Mesothelial cell of epicardium (in vitro differentiated cells): ENCODE measurements around the gene SBF2. TPM values are rescaled to one million over a fixed set of nuclear protein-coding genes. Genes with fewer than 3 reads are reported as not detected.

ENCODE experiments used
- DNase-seq, 2 experiments: peaks; one replicate each; pipeline ENCODE4 v3.0.0; 2021; ENCODE audit warnings: low spot score in 2 of 2; ENCODE audit not compliant: unreplicated experiment in 2 of 2
- H3K27ac Mint-ChIP-seq: 2 replicates; pipeline ENCODE4 v1.8.0; 2021; ENCODE audit warnings: mixed read lengths
- H3K27me3 Mint-ChIP-seq: 2 replicates; pipeline ENCODE4 v1.8.0; 2021; ENCODE audit warnings: low read depth, mixed read lengths
- H3K36me3 Mint-ChIP-seq: 2 replicates; pipeline ENCODE4 v1.8.0; 2021; ENCODE audit warnings: mixed read lengths
- H3K4me1 Mint-ChIP-seq: 2 replicates; pipeline ENCODE4 v1.8.0; 2021; ENCODE audit warnings: mixed read lengths
- H3K4me3 Mint-ChIP-seq: 2 replicates; pipeline ENCODE4 v1.8.0; 2021; ENCODE audit warnings: mild to moderate bottlenecking, moderate library complexity, mixed read lengths
- H3K9me3 Mint-ChIP-seq: 2 replicates; pipeline ENCODE4 v1.8.0; 2021; ENCODE audit warnings: mixed read lengths
- CTCF ChIP-seq: fragments of 200-600 bp; sonication (generic); IDR thresholded peaks from one replicate; pipeline ENCODE4 v1.5.0; 2021; ENCODE audit warnings: antibody characterized with exemption; ENCODE audit not compliant: unreplicated experiment
- total RNA-seq: library from RNA; stranded (reverse); gene quantifications from 3 replicates; pipeline ENCODE4 v1.2.1, GENCODE V29; 2021

Gene SBF2
- total RNA-seq, 1 donor from 2014 or later = 58.4 TPM

GRCh38 chr11:9735236-9735635, 558.8 kb downstream of the SBF2 start:
- Mint-ChIP-seq H3K36me3 (peaks cover 55% of the 10 kb centered on the region), H3K27ac (no peak overlapping the region), H3K27me3 (no peaks in the 10 kb centered on the region), H3K9me3 (peaks cover 18% of the 10 kb centered on the region), H3K4me3 (no peak overlapping the region), H3K4me1 (peaks cover 21% of the 10 kb centered on the region)
- TF ChIP-seq CTCF = no peak
- DNase-seq = no peak

DNA sequence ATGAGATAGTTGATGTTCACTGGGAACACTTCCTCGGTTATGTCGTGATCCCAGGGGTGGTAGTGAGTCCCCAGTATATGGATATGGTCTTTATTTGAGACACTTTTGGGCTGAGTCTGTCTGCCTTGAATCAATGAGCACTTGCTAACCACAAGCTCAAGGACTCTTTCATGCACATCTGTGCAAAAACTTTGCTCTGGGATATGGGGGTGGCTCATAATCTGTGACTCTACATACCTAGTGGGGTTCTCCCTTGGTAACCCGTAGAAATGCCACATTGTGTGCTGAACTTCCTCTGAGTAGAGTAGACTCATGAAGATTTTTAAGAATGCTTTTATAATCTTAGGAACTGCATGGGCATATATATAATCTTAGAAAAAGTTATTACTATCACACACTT, 560.8 kb downstream of the SBF2 start:
- Mint-ChIP-seq H3K27ac (no peak overlapping the region), H3K36me3 (peaks cover 52% of the 10 kb centered on the region), H3K4me3 (no peak overlapping the region), H3K9me3 (peaks cover 18% of the 10 kb centered on the region), H3K27me3 (no peaks in the 10 kb centered on the region), H3K4me1 (peaks cover 5% of the 10 kb centered on the region)
- no peak for DNase-seq
- TF ChIP-seq CTCF = no peak

DNA sequence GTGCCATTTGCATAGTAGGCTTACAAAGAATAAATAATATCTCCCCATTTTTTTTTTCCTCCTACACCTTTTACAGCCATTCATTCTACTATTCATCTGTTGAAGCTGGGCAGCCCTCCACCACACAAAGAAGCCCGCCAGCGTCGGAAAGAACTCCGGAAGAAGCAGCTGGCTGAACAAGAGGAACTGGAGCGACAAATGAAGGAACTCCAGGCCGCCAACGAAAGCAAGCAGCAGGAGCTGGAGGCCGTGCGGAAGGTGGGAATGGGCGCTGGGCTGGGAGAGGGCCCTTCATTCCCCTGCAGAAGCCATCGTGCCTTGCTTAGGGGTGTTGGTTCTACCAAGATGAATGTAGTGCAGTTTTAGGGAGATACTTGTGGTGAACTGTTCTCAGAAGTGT, 561.6 kb downstream of the SBF2 start:
- Mint-ChIP-seq H3K9me3 (peaks cover 18% of the 10 kb centered on the region), H3K27me3 (no peaks in the 10 kb centered on the region), H3K27ac (no peak overlapping the region), H3K4me1 (no peaks in the 10 kb centered on the region), H3K36me3 (peaks cover 52% of the 10 kb centered on the region), H3K4me3 (no peak overlapping the region)
- TF ChIP-seq CTCF = no peak
- DNase-seq = no peak

- no peak overlapping the region for H3K4me3 Mint-ChIP-seq
- H3K9me3 Mint-ChIP-seq = peaks cover 11% of the 10 kb centered on the region
- no peak for DNase-seq
- no peak for TF ChIP-seq CTCF
- H3K27me3 Mint-ChIP-seq = no peaks in the 10 kb centered on the region
- no peak overlapping the region for H3K27ac Mint-ChIP-seq
- H3K36me3 Mint-ChIP-seq = peaks cover 45% of the 10 kb centered on the region
- H3K4me1 Mint-ChIP-seq = no peaks in the 10 kb centered on the region
These were observed 562.8 kb downstream of the SBF2 start for GRCh38 chr11:9731256-9731655.

Other genes starting within 250 kb of the SBF2 start
- gene ADM, start 10.9 kb upstream of the SBF2 start, total RNA-seq = 12.8 to 13.8 TPM (median 13.3 TPM) in 3 replicates
- 6.8 to 7.5 TPM (median 7.5 TPM) in 3 replicates for gene AMPD3, start 161.0 kb upstream of the SBF2 start, total RNA-seq
- gene RNF141, start 247.0 kb upstream of the SBF2 start, total RNA-seq = 24.9 to 30.3 TPM (median 26.1 TPM) in 3 replicates